Memory B cell (primary cell): ENCODE data around the gene PARP8.

Source experiments
- ATAC-seq: fragments of 150-1000 bp; cut with Tn5 transposase; 2 replicates; pipeline ENCODE4 v1.10.0; 2021; ENCODE audit warnings: low read depth, mild to moderate bottlenecking, moderate library complexity
- DNase-seq, 2 donors: peaks; one replicate each; pipeline ENCODE4 v3.0.0; 2022; ENCODE audit warnings: low spot score in 2 of 2
- H3K27ac Mint-ChIP-seq: one replicate; pipeline ENCODE4 v1.8.0; 2022; ENCODE audit warnings: mild to moderate bottlenecking, moderate library complexity, mixed read lengths
- H3K27me3 Mint-ChIP-seq: one replicate; pipeline ENCODE4 v1.8.0; 2022; ENCODE audit warnings: mixed read lengths
- H3K36me3 Mint-ChIP-seq: one replicate; pipeline ENCODE4 v1.8.0; 2022; ENCODE audit warnings: mild to moderate bottlenecking, mixed read lengths
- H3K4me1 Mint-ChIP-seq: one replicate; pipeline ENCODE4 v1.8.0; 2022; ENCODE audit warnings: mixed read lengths
- H3K4me3 Mint-ChIP-seq: one replicate; pipeline ENCODE4 v1.8.0; 2022; ENCODE audit warnings: mild to moderate bottlenecking, moderate library complexity, mixed read lengths
- H3K9me3 Mint-ChIP-seq: one replicate; pipeline ENCODE4 v1.8.0; 2022; ENCODE audit warnings: mixed read lengths

The PARP8 gene

DNA sequence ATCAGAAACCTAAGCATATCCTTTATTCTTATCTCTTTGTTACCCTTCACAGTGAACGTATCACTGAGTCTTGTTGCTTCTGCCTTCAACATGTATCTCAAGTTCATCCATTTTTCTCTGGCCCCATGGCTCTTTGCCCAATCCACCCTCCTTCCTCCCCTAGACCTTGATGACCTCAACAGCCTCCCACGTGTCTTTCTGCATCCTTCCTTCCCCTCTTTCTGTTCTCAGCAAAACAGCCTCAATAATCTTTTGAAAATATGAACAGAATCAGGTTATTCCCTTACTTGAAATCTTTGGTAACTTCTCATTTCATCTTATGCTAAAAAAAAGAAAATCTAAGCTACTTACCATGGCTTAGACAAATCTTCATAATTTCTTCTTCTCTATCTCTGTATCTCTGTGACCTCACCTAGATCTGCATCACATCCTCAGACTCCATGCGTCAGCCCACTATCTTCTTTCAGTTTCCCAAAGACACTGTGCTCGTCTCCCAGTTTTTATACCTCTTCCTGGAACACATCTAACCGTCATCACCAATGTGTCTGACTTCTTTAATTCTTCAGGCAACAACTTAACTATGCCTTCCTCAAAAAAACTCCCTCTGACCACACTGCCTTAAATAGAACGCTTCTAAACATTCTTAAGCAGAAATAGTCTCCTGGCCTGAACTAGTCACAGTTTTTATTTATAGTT is 208.0 kb downstream of the PARP8 start:
- Mint-ChIP-seq H3K4me3 (no peak overlapping the region), H3K9me3 (no peaks in the 10 kb centered on the region), H3K27me3 (peaks cover 10% of the 10 kb centered on the region), H3K36me3 (no peaks in the 10 kb centered on the region), H3K4me1 (peaks cover 12% of the 10 kb centered on the region), H3K27ac (peak overlapping the region; percentile 18)
- no peak for DNase-seq
- peak; percentile 41 for ATAC-seq

DNA sequence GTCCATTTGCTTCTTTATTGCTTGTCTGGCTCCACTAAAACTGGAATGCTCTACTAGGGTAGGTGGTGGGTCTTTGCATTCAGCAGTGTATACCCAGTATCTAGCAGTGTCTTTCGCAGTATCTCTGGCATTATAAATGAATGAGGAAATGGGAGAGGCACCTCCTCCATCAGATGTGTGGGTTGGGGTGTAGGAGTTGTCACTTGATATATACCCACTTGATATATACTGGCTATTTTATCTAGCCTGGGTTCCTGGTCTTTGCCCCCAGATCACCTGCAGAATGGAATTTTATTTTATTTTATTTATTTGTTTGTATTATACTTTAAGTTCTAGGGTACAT is 208.5 kb downstream of the PARP8 start:
- Mint-ChIP-seq H3K4me1 (peaks cover 12% of the 10 kb centered on the region), H3K4me3 (no peak overlapping the region), H3K36me3 (no peaks in the 10 kb centered on the region), H3K27me3 (peaks cover 9% of the 10 kb centered on the region), H3K27ac (peak overlapping the region; percentile 18), H3K9me3 (no peaks in the 10 kb centered on the region)
- ATAC-seq (no peak), DNase-seq (no peak)

DNA sequence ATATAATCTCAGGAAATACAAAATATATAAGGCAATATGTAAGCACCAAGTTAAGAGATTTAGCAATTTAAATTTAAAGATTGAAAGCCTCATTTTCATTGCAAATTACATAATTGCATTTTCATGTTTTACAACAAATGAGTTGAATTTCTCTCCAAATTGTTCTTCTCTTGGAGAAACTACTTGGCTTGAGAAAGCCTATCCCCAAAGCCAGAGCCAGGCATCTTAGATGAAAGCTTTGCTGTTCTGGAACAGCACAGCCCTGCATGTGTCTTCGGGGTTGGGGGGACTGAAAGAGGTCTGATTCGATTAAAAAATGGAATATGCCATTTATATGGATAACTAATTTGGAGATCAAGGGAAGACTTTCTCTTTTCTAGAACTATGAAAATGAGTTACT is 212.0 kb downstream of the PARP8 start:
- no peaks in the 10 kb centered on the region for H3K9me3 Mint-ChIP-seq
- DNase-seq (no peak), ATAC-seq (no peak)
- H3K4me3 Mint-ChIP-seq, result no peak overlapping the region
- H3K4me1 Mint-ChIP-seq, result peaks cover 12% of the 10 kb centered on the region
- peaks cover 8% of the 10 kb centered on the region for H3K27me3 Mint-ChIP-seq
- H3K36me3 Mint-ChIP-seq, result no peaks in the 10 kb centered on the region
- no peak overlapping the region for H3K27ac Mint-ChIP-seq

DNA sequence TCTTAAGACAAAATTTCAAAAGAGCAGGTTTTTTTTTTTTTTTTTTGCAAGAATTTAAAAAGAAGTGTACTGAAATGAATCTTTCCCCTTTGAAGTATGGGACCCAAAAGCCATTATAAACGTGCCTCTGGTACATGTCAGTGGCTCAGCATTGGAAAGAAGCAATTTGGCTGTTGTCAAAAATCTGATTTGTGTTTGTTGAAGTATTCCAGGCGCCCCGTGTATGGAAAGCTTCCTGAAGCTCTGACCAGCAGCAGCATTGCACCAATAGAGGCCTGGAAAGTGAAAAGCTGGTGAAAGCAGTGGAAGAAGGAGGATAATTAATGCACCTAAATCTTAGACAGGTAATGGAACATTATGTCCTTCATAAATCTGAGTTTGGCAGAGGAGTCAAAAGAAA is 215.0 kb downstream of the PARP8 start:
- H3K4me1 Mint-ChIP-seq, result no peaks in the 10 kb centered on the region
- H3K9me3 Mint-ChIP-seq, result no peaks in the 10 kb centered on the region

DNA sequence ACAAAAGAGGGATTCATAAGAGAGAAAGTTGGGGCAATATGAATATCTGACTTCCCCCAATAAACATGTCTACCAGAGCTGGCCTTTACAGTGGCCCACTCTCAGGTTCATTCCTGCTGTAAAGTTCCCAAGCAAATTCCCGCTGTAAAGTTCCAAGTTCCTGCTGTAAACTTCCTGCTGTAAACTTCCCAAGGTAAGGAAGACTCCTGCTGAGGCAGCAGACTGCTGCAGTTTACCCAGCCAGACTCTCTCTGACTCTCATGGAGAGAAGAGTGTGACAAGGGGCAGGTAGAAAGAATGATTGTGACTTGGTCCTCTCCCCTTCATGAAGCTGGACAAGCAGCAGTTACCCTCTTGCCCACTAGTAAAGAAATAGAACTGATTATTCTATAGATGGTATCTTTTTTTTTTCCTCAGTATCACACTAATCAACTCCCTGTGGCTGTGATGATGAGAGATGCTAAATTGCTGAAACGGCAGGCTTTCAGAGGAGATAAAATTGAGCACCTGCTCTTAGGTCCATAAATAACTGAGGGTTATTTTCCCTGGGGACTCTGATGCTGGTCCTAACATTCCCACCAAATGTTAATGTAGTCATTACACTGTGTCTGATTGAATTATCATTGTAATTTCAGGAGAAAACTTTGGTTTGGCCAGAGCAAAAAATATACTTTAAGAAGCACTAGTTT is 220.4 kb downstream of the PARP8 start:
- no peak overlapping the region for H3K27ac Mint-ChIP-seq
- no peak overlapping the region for H3K4me3 Mint-ChIP-seq
- ATAC-seq (no peak), DNase-seq (no peak)
- no peaks in the 10 kb centered on the region for H3K4me1 Mint-ChIP-seq
- H3K9me3 Mint-ChIP-seq, result no peaks in the 10 kb centered on the region
- H3K36me3 Mint-ChIP-seq, result no peaks in the 10 kb centered on the region
- peaks cover 2% of the 10 kb centered on the region for H3K27me3 Mint-ChIP-seq

More for the DNA sequence above, 215.0 kb downstream of the PARP8 start:
- DNase-seq, result no peak
- H3K27me3 Mint-ChIP-seq, result peaks cover 8% of the 10 kb centered on the region
- ATAC-seq, result no peak
- H3K36me3 Mint-ChIP-seq, result no peaks in the 10 kb centered on the region
- no peak overlapping the region for H3K4me3 Mint-ChIP-seq
- no peak overlapping the region for H3K27ac Mint-ChIP-seq

DNA sequence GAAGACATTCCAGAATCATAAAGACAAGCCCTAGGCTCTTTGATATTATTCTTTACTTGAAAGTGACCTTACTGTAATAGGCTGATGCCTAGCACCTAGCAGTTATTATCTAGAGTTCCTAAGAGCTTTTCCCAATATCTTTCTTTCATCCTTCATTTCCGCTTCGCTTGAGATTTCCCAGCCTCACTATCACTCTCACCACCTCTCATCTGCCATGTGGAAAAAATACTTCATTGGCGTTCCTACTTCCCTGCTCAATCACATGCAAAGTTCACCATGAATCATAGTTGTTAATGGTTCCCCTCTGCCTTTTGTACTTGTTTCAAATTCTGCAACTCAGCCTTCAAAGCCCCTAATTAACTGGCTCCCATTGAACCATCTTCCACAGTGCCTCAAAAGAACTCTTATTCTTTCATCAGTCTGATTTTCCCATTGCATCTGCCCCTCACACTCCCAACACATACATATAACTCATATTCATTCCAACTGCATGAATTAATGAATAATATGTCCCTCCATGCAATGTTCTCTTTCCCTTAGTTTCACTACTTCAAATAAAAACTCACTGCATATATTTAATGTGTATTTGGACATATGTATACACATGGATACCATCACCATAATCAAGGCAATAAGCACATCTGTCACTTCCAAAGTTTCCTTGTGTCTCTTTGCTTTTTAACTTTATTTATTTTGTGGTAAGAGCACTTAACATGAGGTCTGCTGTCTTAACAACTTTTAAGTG is 221.6 kb downstream of the PARP8 start:
- Mint-ChIP-seq H3K4me3 (no peak overlapping the region), H3K4me1 (no peaks in the 10 kb centered on the region), H3K27ac (no peak overlapping the region), H3K9me3 (no peaks in the 10 kb centered on the region), H3K27me3 (peaks cover 2% of the 10 kb centered on the region), H3K36me3 (no peaks in the 10 kb centered on the region)
- DNase-seq (no peak), ATAC-seq (no peak)

DNA sequence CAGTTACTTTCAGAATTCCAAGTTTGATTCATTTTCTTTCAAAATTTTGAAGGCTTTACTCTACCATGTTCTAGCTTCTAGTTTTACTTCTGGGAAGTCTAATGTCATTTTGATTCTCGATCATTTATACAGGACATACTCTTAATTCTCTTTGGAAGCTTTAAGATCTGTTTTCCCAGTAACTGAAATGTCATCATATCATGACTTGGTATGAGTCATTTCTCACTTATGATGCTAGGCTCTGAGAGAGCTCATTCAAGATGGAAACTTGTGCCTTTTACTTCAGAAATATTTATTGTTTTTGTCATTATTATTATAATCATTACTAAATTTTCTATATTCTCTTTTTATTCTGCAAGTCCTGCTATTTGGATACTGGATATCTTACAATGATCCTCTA is 222.3 kb downstream of the PARP8 start:
- no peak for DNase-seq
- no peak overlapping the region for H3K27ac Mint-ChIP-seq
- ATAC-seq, result no peak
- no peak overlapping the region for H3K4me3 Mint-ChIP-seq
- H3K36me3 Mint-ChIP-seq, result no peaks in the 10 kb centered on the region
- H3K27me3 Mint-ChIP-seq, result peaks cover 2% of the 10 kb centered on the region
- H3K4me1 Mint-ChIP-seq, result no peaks in the 10 kb centered on the region
- H3K9me3 Mint-ChIP-seq, result peaks cover under 1% of the 10 kb centered on the region

DNA sequence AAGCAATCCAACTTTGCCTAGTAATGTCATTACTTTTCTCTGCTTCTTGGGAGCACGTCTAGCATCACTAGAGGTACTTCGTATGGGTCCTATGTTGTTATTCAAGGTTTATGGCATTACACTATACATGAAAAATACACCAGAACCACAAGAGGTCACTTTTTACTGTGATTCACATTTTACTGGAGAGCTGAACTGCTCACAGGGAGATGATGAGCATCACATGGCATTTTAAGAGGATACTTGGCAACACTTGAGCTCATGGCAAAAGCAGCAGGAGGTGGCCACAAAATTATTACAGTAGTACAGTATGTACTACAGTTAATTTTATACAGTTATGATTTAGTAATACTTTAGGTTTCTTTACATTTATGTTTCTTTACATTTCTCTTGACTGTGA is 223.4 kb downstream of the PARP8 start:
- H3K4me3 Mint-ChIP-seq, result no peak overlapping the region
- H3K27me3 Mint-ChIP-seq, result peaks cover 2% of the 10 kb centered on the region
- ATAC-seq (no peak), DNase-seq (no peak)
- no peak overlapping the region for H3K27ac Mint-ChIP-seq
- H3K4me1 Mint-ChIP-seq, result no peaks in the 10 kb centered on the region
- H3K9me3 Mint-ChIP-seq, result peaks cover 1% of the 10 kb centered on the region
- no peaks in the 10 kb centered on the region for H3K36me3 Mint-ChIP-seq
